Breast epithelium (tissue), 4 donors: ENCODE results near the gene RBPMS2. TPM values are rescaled to one million over a fixed set of nuclear protein-coding genes. Genes with fewer than 3 reads are reported as not detected.

ENCODE experiments used
- DNase-seq, 2 donors: peaks; one replicate each; pipeline ENCODE4 v3.0.0-alpha.2; 2019; ENCODE audit warnings: low spot score in 2 of 2
- H3K27ac ChIP-seq, 2 donors: fragments of 200-600 bp; sonication (generic) in 1 of 2; one replicate each; pipeline ENCODE4 v1.5.1; 2016 to 2019; ENCODE audit warnings: mild to moderate bottlenecking in 1 of 2
- H3K27me3 ChIP-seq, 2 donors: fragments of 200-600 bp; sonication (generic) in 1 of 2; one replicate each; pipeline versions ENCODE4 v1.5.1 to v1.6.0; 2017 to 2019; ENCODE audit warnings: control low read depth in 1 of 2, mild to moderate bottlenecking in 1 of 2
- H3K36me3 ChIP-seq: fragments of 200-600 bp; one replicate; pipeline ENCODE4 v1.5.1; 2019
- H3K4me1 ChIP-seq, 2 donors: fragments of 200-600 bp; sonication (generic); one replicate each; pipeline ENCODE4 v1.5.1; 2016 to 2019; ENCODE audit warnings: control low read depth in 1 of 2
- H3K4me3 ChIP-seq, 3 donors: fragments of 200-600 bp; sonication (generic); 1 replicate in 2 of 3; 2 replicates in 1 of 3; pipeline ENCODE4 v1.5.1; 2016 to 2019; ENCODE audit warnings: mild to moderate bottlenecking in 3 of 3, moderate library complexity in 2 of 3
- H3K9me3 ChIP-seq, 2 donors: fragments of 200-600 bp; sonication (generic) in 1 of 2; one replicate each; pipeline ENCODE4 v1.5.1; 2016 to 2019; ENCODE audit warnings: control low read depth in 1 of 2
- CTCF ChIP-seq, 3 donors: fragments of 450-650 bp; IDR thresholded peaks; one replicate each; pipeline ENCODE4 v1.5.1; 2016 to 2017; ENCODE audit warnings: antibody characterized with exemption in 3 of 3, mild to moderate bottlenecking in 3 of 3, moderate library complexity in 3 of 3
- POLR2A ChIP-seq: fragments of 450-650 bp; IDR thresholded peaks from one replicate; pipeline ENCODE4 v1.6.1; 2016; ENCODE audit warnings: antibody characterized with exemption, mild to moderate bottlenecking, moderate library complexity
- POLR2AphosphoS5 ChIP-seq, 3 donors: sonication (generic); formaldehyde crosslinking; IDR thresholded peaks; one replicate each; pipeline ENCODE4 v1.6.1; 2017; ENCODE audit warnings: antibody characterized with exemption in 3 of 3
- intact Hi-C: fragments of 100-400 bp; cut with DNase I; formaldehyde crosslinking; loops from one replicate; pipeline ENCODE4 v1.15.1; 2023; ENCODE audit warnings: low total_unique reads
- total RNA-seq, 3 donors: library from RNA; depleted of rRNA; stranded (reverse); fragments of >200 nt; gene quantifications; one replicate each; pipeline ENCODE4 v1.1.0, GENCODE V29; 2016

Gene RBPMS2
- total RNA-seq, 3 donors from 2014 or later, result 0.66 to 1.9 TPM; not detected in 1

GRCh38 chr15:64792282-64792681, 16.9 kb upstream of the RBPMS2 start:
- no peak for DNase-seq
- TF ChIP-seq POLR2AphosphoS5 (IDR thresholded peaks at IDR 0.05) (no peak), CTCF (IDR thresholded peaks at IDR 0.05) (no peak), POLR2A (no peak)
- intact Hi-C loops, result no loop called here

GRCh38 chr15:64791401-64791800, 16.0 kb upstream of the RBPMS2 start:
- no peak overlapping the region for H3K27ac ChIP-seq
- TF ChIP-seq CTCF (IDR thresholded peaks at IDR 0.05) (no peak), POLR2A (no peak), POLR2AphosphoS5 (IDR thresholded peaks at IDR 0.05) (no peak)
- H3K4me3 ChIP-seq, result no peak overlapping the region
- intact Hi-C loops, result no loop called here
- no peak for DNase-seq
- no peaks in the 10 kb centered on the region for H3K36me3 ChIP-seq
- no peaks in the 10 kb centered on the region for H3K27me3 ChIP-seq
- H3K4me1 ChIP-seq, result no peaks in the 10 kb centered on the region
- no peaks in the 10 kb centered on the region for H3K9me3 ChIP-seq

More at GRCh38 chr15:64792282-64792681, 16.9 kb upstream of the RBPMS2 start:
- H3K4me3 ChIP-seq, result no peak overlapping the region
- no peaks in the 10 kb centered on the region for H3K36me3 ChIP-seq
- H3K27ac ChIP-seq, result no peak overlapping the region
- no peaks in the 10 kb centered on the region for H3K4me1 ChIP-seq
- H3K9me3 ChIP-seq, result no peaks in the 10 kb centered on the region
- no peaks in the 10 kb centered on the region for H3K27me3 ChIP-seq

- no peak for TF ChIP-seq CTCF (IDR thresholded peaks at IDR 0.05)
- no peak for TF ChIP-seq POLR2A
- no peak for TF ChIP-seq POLR2AphosphoS5 (IDR thresholded peaks at IDR 0.05)
- no peaks in the 10 kb centered on the region for H3K9me3 ChIP-seq
- no peaks in the 10 kb centered on the region for H3K36me3 ChIP-seq
- H3K4me1 ChIP-seq, result no peaks in the 10 kb centered on the region
- no peak overlapping the region for H3K4me3 ChIP-seq
- H3K27ac ChIP-seq, result no peak overlapping the region
- no peaks in the 10 kb centered on the region for H3K27me3 ChIP-seq
- no peak for DNase-seq
- intact Hi-C loops, result no loop called here
These were observed 8.4 kb upstream of the RBPMS2 start for GRCh38 chr15:64783796-64784195.

GRCh38 chr15:64782751-64783150, 7.4 kb upstream of the RBPMS2 start:
- no peaks in the 10 kb centered on the region for H3K27me3 ChIP-seq
- DNase-seq, result no peak
- intact Hi-C loops, result no loop called here
- H3K27ac ChIP-seq, result no peak overlapping the region
- H3K4me3 ChIP-seq, result no peak overlapping the region
- H3K4me1 ChIP-seq, result no peaks in the 10 kb centered on the region
- H3K9me3 ChIP-seq, result no peaks in the 10 kb centered on the region
- H3K36me3 ChIP-seq, result no peaks in the 10 kb centered on the region
- no peak for TF ChIP-seq POLR2A
- TF ChIP-seq CTCF (IDR thresholded peaks at IDR 0.05), result no peak
- no peak for TF ChIP-seq POLR2AphosphoS5 (IDR thresholded peaks at IDR 0.05)

- intact Hi-C loops, result no loop called here
- no peaks in the 10 kb centered on the region for H3K27me3 ChIP-seq
- H3K9me3 ChIP-seq, result no peaks in the 10 kb centered on the region
- DNase-seq, result no peak
- no peak overlapping the region for H3K27ac ChIP-seq
- TF ChIP-seq POLR2AphosphoS5 (IDR thresholded peaks at IDR 0.05) (no peak), CTCF (IDR thresholded peaks at IDR 0.05) (no peak), POLR2A (no peak)
- H3K4me3 ChIP-seq, result no peak overlapping the region
- no peaks in the 10 kb centered on the region for H3K36me3 ChIP-seq
- H3K4me1 ChIP-seq, result peaks cover 0 to under 1% of the 10 kb centered on the region in 2 donors
These were observed 5.9 kb upstream of the RBPMS2 start for GRCh38 chr15:64781299-64781698.
